Measurements from ENCODE around the gene NXPH3.
A peak's percentile ranks its signal among the peaks of the same experiment; 100 is the strongest.

The NXPH3 gene

GRCh38 chr17:49618028-49618611, 42.4 kb downstream of the NXPH3 start:
- DNase-seq (ENCODE audit: insufficient read length, low spot score) (no peak), FAIRE-seq (no peak)

DNA sequence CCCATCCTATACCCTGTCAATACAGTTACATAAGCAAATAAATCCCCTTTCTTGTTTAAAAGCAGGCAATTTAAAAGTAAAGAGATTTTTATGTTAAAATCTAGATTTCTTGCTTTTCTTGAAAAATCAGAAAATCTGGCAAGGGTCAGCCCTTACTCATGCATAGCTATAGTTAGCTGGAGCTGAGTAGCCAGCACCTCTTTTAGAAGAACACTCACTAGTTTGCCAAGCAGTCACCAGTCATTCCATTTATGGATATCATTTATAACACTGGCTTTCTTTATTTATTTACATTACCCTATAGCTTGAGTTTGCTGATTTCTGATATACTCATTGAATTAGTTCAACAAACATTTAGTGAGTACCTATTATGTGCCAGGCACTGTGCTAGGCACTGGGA, 45.7 kb downstream of the NXPH3 start:
- DNase-seq (ENCODE audit: insufficient read length, low spot score) (no peak), FAIRE-seq (no peak)

DNA sequence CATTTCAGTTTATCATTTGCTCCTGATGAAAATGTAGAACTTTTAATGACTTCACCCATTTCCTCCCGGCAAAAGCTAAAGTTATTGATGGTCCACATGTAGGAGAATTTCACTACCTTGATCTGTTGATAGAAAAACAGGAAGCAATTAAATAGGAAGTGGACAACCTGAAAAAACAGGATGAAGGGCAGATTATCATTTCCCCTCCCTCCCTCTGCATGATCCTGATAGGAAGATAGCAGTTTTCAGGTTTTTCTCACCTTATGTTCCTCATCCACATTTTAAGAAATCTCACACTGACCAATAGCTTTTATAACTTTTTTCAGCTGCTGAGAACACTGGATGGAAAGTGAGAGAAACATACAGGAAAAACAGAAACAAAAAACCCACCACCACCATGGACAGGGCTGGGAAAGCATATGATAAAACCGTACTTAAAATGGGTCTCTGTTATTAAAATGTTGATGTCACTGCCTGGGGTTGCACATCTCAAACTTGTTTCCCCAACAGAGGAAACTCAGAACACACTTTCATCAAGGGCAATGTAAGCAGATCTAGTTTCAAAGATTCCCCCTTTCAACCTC, 46.4 kb downstream of the NXPH3 start:
- DNase-seq (ENCODE audit: insufficient read length, low spot score) (no peak), FAIRE-seq (no peak)

DNA sequence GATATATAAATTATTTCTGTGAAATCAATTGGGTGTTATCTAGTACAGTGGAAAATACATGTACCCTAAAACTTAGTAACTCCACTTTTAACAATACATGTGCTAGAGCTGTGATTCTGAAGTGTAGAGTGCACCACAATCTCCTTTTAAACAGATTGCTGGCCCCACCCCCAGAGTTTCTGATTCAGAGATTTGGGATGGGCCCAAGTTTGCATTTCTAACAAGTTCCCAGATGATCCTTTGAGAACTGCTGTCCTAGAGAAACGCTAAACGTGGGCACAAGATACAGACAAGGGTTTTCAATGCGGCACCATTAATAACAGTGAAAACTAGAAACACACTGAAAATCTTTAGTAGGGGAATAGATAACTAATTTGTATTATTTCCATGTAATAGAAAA, 49.2 kb downstream of the NXPH3 start:
- DNase-seq (ENCODE audit: insufficient read length, low spot score) (no peak), FAIRE-seq (no peak)

- FAIRE-seq, result no peak
Measured at GRCh38 chr17:49629447-49629846, 53.8 kb downstream of the NXPH3 start.

GRCh38 chr17:49630113-49630900, 54.6 kb downstream of the NXPH3 start:
- no peak for DNase-seq (ENCODE audit: insufficient read length, low spot score)

More at GRCh38 chr17:49629447-49629846, 53.8 kb downstream of the NXPH3 start:
- DNase-seq (ENCODE audit: insufficient read length, low spot score), result no peak

DNA sequence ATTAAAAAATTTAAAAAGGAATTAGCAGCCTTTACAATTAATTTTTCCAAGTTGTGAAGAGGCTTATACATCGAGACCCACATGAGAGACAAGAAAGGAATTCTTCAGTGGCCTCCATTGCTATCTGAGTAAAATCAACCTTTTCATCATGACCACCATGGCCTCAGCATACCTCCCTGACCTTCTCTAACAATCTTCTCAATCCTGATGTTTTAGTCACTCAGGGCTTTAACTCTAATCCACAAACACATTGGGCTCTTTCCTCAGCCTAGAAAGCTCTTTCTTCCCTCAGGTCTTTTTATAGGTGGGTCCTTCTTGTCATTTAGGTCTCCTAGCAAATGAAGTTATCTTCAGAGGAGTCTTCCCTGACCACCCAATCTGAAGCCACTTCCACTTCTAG, 55.8 kb downstream of the NXPH3 start:
- FAIRE-seq (no peak), DNase-seq (ENCODE audit: insufficient read length, low spot score) (no peak)

More at GRCh38 chr17:49630113-49630900, 54.6 kb downstream of the NXPH3 start:
- FAIRE-seq, result peak; percentile 44

Data from GM19239 (cell line).